ENCODE measurements around the gene CEP295NL. TPM values are rescaled to one million over a fixed set of nuclear protein-coding genes. Genes with fewer than 3 reads are reported as not detected.
A peak's percentile ranks its signal among the peaks of the same experiment; 100 is the strongest.
"Not testable (repeated sequence)": the region's sequence is repeated elsewhere in the genome, so short reads cannot be mapped to it uniquely, and the experiment has no call there.

Gene CEP295NL
- total RNA-seq, 2 experiments from 2014 or later, result 0.29 TPM; not detected in 1

DNA sequence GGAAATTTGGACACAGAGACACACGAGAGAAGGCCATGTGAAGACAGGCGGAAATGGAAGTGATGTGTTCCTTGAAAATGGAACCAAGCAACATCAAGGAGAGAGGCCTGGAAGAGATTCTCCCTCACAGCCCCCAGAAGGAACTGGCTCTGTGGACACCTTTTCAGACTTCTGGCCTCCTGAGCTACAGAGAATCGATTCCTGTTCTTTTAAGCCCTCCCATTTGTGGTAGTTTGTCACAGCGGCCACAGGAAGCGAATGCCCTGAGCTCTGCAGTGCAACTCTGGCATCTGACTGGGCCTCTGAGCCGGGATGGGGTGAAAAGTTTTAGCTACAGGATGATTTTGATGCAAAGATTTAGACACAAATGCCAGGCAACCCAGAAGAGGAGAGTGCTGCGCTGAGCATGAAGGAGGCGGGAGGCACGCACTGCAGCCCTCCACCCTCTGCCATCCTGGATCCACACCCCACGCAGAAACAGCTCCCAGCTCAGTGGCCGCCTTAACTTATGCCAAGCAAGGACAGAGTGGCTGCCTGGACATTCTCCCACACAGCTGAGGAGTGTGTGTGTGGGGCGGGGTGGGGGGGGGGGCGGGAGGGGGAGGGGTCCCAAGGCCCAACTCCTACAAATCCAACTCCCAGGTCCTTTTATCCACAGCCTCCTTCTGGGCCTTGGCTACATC is 20.0 kb upstream of the CEP295NL start:
- DNase-seq (no peak), ATAC-seq (no peak)
- Mint-ChIP-seq H3K9me3 (ENCODE audit: low read depth) (no peaks in the 10 kb centered on the region), H3K27me3 (peaks cover 37% of the 10 kb centered on the region), H3K4me1 (peaks cover 18% of the 10 kb centered on the region), H3K4me3 (peak overlapping the region; percentile 59), H3K27ac (peak overlapping the region; percentile 22), H3K36me3 (no peaks in the 10 kb centered on the region)
- CTCF ChIA-PET, result interaction anchor here (0.8 to 2.2 kb wide), 3 partner anchors 21 to 56 kb away, joined by 3 to 6 read pairs (median 3); no protein-coding TSS in a partner anchor

DNA sequence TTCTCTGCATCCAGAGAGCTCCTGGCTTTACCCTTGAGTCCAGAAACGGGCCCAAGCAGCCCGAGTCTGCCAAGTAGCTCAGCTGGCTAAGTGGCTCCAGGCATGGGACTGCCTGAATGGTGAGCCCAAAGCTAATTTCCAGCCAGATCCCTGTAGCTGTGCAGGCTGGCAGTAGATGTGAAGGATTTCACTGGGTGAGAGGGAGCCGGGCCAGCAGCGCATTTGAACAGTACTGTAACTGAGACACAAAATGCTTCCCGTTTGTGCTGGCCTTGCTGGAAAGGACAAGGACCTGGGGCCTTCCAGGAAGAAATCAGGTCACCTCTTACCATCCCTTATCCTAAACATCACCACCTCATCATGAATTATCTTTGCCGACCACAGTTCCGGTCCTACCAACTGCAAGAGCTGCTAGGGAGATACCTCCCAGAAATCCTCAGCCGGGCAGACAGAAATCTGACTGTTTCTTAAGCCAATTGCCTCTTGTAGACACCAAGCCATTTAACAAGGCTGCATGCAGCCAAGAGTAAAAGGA is 18.5 kb upstream of the CEP295NL start:
- Mint-ChIP-seq H3K27ac (no peak overlapping the region), H3K4me1 (peaks cover 18% of the 10 kb centered on the region), H3K36me3 (no peaks in the 10 kb centered on the region), H3K27me3 (peaks cover 26% of the 10 kb centered on the region), H3K4me3 (no peak overlapping the region), H3K9me3 (ENCODE audit: low read depth) (no peaks in the 10 kb centered on the region)
- DNase-seq (no peak), ATAC-seq (no peak)
- CTCF ChIA-PET, result no interaction called here

DNA sequence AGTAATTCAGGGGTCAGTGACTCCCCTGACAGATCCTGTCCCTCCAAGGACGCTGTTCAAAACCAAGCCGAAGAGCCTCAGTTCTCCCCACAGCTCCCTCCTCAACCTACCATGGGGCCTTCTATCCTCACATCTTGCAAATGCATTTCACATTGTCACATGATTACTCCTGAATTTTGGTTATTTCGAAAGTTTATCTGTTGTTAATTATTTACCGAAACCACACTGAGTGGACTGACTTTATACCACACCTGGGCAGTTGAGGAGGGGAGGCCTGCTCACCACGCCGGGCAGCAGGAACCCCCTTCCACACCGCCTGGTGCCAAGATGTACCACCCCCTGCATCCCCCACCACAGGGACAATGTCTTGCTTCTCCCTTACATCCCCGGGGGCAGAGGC is 17.5 kb upstream of the CEP295NL start:
- H3K27ac Mint-ChIP-seq, result no peak overlapping the region
- peaks cover 18% of the 10 kb centered on the region for H3K4me1 Mint-ChIP-seq
- peaks cover 17% of the 10 kb centered on the region for H3K27me3 Mint-ChIP-seq
- CTCF ChIA-PET, result no interaction called here
- no peaks in the 10 kb centered on the region for H3K9me3 Mint-ChIP-seq (ENCODE audit: low read depth)
- no peak overlapping the region for H3K4me3 Mint-ChIP-seq
- H3K36me3 Mint-ChIP-seq, result no peaks in the 10 kb centered on the region
- DNase-seq (no peak), ATAC-seq (no peak)

DNA sequence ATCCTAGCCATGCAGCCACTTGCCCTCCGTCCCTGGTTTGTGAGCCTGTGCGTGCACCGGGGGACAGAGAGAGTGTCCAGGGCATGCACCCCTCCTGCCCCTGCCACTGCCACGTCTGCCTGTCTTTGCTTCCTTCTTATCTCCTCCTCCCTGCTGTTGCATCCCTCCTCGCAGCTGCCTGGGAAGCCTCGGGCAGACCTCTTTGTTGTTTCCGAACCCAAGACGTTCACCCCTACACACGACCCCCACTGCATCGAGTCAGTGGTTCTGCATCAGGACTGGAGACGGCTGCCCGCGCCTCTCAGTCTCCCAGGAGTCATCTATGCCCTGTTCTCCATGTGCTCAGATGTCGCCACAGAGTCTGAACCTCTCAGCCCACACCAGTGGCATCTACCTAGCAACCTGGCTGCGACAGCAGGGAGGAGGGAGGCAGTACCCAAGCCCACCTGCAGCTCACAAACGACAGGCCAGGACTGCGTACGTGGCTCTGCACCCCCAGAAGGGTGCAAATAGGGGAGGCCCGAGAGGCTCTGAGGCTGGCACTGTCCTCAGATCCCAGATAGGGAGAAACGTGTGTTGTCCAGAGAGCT is 17.0 kb upstream of the CEP295NL start:
- peaks cover 17% of the 10 kb centered on the region for H3K27me3 Mint-ChIP-seq
- H3K9me3 Mint-ChIP-seq (ENCODE audit: low read depth), result no peaks in the 10 kb centered on the region
- DNase-seq, result no peak
- H3K27ac Mint-ChIP-seq, result no peak overlapping the region
- peaks cover 18% of the 10 kb centered on the region for H3K4me1 Mint-ChIP-seq
- CTCF ChIA-PET, result no interaction called here
- ATAC-seq, result no peak
- no peak overlapping the region for H3K4me3 Mint-ChIP-seq
- no peaks in the 10 kb centered on the region for H3K36me3 Mint-ChIP-seq

DNA sequence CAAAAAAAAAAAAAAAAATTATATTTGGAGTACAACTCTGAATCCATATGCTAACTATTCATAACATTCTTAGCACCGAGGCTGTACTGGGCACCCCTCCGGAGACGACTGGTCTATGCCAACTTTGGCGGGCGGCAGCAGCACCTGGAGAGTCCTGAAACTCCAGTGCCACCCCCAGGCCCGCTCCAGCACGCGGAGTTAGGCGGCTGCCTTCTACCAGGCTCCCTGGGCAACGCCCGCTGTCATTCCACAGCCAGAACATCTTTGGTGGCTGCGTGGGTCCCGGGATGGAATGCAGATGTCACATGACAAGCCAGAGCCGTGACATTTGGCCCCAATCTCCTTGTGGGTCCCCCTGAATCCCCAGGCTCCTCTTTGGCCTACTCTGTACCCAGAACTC is 16.0 kb upstream of the CEP295NL start:
- Mint-ChIP-seq H3K9me3 (ENCODE audit: low read depth) (no peaks in the 10 kb centered on the region), H3K27ac (no peak overlapping the region), H3K36me3 (no peaks in the 10 kb centered on the region), H3K4me3 (no peak overlapping the region), H3K4me1 (peaks cover 13% of the 10 kb centered on the region), H3K27me3 (peaks cover 13% of the 10 kb centered on the region)
- DNase-seq (no peak), ATAC-seq (no peak)
- CTCF ChIA-PET, result no interaction called here

DNA sequence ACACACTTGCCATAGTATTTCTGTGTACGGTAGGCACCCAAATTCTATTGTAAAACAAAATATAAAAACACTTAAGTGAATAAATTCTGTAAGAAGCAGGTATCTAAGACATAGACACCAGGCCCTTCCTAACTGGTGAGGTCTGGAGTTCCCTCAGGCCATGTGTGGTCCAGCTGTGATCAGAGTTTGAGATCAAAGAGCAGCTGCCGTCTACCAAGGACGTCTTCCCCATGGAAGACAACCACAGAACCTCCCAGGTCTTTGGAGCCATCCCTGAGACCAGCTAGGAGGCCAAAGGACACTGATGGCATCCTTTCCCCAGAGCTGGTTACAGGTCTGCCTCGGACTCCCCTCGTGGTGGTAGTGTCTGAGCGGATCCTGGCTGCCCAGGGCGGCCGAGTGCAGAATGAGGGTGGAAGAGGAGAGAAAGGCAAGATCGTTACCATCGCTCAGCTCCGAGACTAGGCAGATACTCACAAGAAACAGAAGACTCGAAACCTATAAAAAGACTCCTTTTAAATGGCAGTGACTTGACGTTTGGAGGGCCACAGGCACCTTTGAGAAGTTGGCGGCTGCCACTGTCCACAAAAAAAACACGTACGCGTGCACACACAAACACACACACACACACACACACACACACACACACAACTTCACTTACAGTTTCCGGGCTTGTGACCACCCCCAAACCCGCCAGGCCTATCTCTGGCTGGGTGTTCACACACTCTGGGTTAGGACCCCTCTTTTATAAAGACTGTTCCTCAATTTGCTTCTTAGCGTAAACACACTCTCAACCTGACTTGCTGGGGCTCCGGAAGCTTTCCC is 14.7 kb upstream of the CEP295NL start:
- Mint-ChIP-seq H3K27me3 (peaks cover 5% of the 10 kb centered on the region), H3K4me3 (no peak overlapping the region), H3K4me1 (peaks cover 1% of the 10 kb centered on the region), H3K9me3 (ENCODE audit: low read depth) (no peaks in the 10 kb centered on the region), H3K27ac (no peak overlapping the region), H3K36me3 (no peaks in the 10 kb centered on the region)
- DNase-seq (no peak), ATAC-seq (no peak)
- CTCF ChIA-PET, result interaction anchor here (1.0 to 3.6 kb wide), 2 partner anchors 11 to 52 kb away, joined by 3 to 13 read pairs; no protein-coding TSS in a partner anchor

DNA sequence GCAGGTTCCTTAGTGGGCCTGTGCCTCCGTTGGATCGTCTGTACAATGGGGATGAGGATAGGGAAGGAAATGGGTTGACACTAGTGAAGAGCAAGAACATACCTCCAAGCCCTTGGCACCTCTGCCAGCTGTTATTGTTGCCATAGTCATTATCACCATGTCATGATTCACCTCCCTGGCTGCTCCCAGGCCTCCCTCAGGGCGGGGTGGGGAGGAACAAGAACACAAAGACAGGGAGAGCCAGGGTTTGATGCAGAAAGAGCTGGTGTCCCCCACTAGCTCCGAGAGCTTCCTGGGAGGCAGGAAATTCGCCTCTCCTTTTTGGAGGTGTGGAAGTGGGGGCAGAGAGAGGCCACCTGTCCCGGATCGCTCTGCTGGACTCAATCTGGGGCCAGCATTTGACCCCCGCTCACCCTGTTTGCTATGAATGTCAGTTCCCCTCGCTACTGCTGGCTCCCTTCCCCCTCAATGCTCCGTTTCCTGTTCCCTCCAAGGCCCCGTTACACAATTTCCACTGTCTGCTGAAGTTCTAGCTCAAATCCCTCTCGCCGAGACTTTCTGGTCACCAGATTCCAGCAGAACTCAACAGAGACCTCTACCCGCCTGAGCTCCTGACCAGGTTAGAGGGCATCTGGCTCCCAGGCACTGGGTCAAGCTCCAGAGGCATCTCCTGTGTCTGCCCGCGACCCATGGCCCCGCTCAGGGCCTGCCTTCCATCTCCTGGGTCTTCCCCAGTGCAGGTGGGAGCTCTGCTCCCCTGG is 13.1 kb upstream of the CEP295NL start:
- no peaks in the 10 kb centered on the region for H3K4me1 Mint-ChIP-seq
- no peak for ATAC-seq
- peak overlapping the region; percentile 12 for H3K27ac Mint-ChIP-seq
- DNase-seq, result no peak
- no peak overlapping the region for H3K4me3 Mint-ChIP-seq
- H3K36me3 Mint-ChIP-seq, result no peaks in the 10 kb centered on the region
- CTCF ChIA-PET, result interaction anchor here (3.6 kb wide), 1 partner anchor 50 kb away, joined by 13 read pairs; no protein-coding TSS in a partner anchor
- no peaks in the 10 kb centered on the region for H3K9me3 Mint-ChIP-seq (ENCODE audit: low read depth)
- peaks cover 5% of the 10 kb centered on the region for H3K27me3 Mint-ChIP-seq

DNA sequence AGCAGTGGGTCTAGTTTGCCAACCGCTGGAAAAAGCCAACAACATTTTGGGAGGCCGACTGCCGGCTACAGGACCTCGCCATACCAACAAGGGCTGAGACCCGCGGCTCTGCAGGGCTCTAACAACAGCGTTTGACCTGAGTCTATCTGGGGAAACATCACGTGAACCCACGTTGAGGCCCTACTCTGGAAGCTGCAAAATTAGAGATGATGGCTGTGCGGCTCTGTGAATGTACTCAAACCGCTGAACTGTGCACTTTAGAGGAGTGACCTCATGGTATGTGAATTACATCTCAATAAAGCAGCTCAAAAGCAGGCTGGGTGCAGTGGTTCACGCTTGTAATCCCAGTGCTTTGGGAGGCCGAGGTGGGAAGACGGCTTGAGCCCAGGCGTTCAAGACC is 10.1 kb upstream of the CEP295NL start:
- Mint-ChIP-seq H3K4me3 (no peak overlapping the region), H3K4me1 (no peaks in the 10 kb centered on the region), H3K9me3 (ENCODE audit: low read depth) (no peaks in the 10 kb centered on the region), H3K27ac (no peak overlapping the region), H3K36me3 (no peaks in the 10 kb centered on the region), H3K27me3 (no peaks in the 10 kb centered on the region)
- no peak for ATAC-seq
- no peak for DNase-seq
- CTCF ChIA-PET, result no interaction called here

DNA sequence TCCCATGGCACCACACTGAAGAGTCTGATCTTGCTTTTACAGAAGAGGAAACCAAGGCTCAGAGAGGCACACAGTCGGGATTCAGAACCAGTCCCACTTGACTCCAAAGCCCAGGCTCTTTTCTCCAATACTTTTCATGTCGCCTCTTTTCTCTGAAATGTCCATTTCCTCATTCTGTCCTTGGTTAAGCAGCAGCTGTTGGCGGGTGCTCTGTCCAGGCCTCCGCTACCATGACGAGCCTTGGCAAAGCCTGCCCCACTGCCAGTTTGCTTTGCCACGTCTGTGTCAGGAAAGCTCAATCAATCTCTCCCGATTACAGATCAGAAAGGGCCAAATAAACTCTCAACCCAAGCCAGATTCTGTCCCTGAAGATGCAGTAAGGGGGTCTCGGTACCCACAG is 9.1 kb upstream of the CEP295NL start:
- Mint-ChIP-seq H3K9me3 (ENCODE audit: low read depth) (no peaks in the 10 kb centered on the region), H3K4me1 (no peaks in the 10 kb centered on the region), H3K4me3 (no peak overlapping the region), H3K27ac (no peak overlapping the region), H3K27me3 (no peaks in the 10 kb centered on the region), H3K36me3 (no peaks in the 10 kb centered on the region)
- ATAC-seq (no peak), DNase-seq (no peak)
- CTCF ChIA-PET, result no interaction called here

DNA sequence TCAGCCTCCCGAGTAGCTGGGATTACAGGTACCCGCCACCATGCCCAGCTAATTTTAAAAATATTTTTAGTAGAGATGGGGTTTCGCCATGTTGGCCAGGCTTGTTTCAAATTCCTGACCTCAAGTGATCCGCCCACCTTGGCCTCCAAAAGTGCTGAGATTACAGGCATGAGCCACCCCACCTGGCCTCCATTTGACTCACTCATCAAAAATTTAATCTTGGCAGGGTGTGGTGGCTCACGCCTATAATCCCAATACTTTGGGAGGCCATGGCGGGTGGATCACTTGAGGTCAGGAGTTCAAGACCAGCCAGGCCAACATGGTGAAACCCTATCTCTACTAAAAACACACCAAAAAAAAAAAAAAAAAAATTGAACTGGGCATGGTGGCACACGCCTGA is 8.5 kb upstream of the CEP295NL start:
- CTCF ChIA-PET, ATAC-seq: not testable (repeated sequence)

DNA sequence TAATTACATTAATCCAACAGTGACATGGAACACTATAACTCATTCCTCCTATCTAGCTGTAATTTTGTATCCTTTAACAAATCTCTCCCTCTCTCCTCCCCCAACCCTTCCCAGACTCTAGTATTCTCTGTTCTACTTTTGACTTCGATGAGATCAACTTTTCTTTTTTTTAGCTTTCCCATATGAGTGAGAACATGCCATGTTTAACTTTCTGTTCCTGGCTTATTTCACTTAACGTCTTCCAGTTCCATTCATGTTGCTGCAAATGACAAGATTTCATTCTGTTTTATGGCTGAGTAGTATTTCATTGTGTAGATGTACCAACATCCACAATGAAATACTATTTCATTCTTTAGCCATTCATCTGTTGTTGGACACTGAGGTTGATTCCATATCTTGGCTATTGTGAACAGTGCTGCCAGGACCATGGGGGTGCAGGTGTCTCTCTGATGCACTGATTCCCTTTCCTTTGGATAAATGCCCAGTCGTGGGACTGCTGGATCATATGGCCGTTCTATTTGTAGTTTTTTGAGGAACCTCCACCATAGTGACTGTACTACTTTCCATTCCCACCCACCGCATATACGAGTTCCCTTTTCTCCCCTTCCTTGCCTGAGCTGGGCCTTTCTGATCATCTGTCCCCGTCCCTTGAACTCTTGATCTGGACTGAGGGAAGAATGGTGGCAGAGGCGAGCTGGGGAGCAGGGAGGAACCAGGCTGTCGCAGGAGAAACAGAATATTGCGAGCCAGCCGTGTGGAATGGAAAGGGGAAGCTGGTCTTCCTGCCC is 7.7 kb upstream of the CEP295NL start:
- no peak overlapping the region for H3K4me3 Mint-ChIP-seq
- no peaks in the 10 kb centered on the region for H3K4me1 Mint-ChIP-seq
- no peaks in the 10 kb centered on the region for H3K36me3 Mint-ChIP-seq
- DNase-seq (no peak), ATAC-seq (no peak)
- no peak overlapping the region for H3K27ac Mint-ChIP-seq
- no peaks in the 10 kb centered on the region for H3K9me3 Mint-ChIP-seq (ENCODE audit: low read depth)
- CTCF ChIA-PET, result no interaction called here
- no peaks in the 10 kb centered on the region for H3K27me3 Mint-ChIP-seq

More for the DNA sequence above, 8.5 kb upstream of the CEP295NL start:
- DNase-seq; H3K27me3 Mint-ChIP-seq; H3K4me1 Mint-ChIP-seq; H3K27ac Mint-ChIP-seq; H3K4me3 Mint-ChIP-seq; H3K9me3 Mint-ChIP-seq (ENCODE audit: low read depth); H3K36me3 Mint-ChIP-seq: not testable (repeated sequence)

DNA sequence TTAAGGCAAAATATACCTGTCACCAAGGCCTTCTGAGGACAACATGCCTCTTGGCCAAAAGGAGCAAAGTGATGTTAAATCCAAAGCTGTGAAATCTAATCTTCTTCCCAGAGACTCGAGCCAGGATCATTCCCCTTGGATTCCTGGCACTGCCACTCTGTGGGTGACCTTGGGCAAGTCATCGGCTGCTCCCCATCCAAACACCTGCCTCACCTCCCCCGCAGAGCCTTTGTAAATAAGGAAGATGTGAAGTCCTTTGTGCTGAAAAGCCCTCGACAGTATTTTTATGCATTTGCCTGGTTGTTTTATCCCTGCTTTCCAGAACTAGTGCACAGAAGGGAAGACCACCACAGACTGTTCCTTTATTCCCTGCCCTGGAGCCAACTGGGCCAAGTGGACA is 5.4 kb upstream of the CEP295NL start:
- H3K4me1 Mint-ChIP-seq, result peaks cover 5% of the 10 kb centered on the region
- H3K36me3 Mint-ChIP-seq, result no peaks in the 10 kb centered on the region
- no peak overlapping the region for H3K4me3 Mint-ChIP-seq
- CTCF ChIA-PET, result no interaction called here
- no peaks in the 10 kb centered on the region for H3K27me3 Mint-ChIP-seq
- no peak overlapping the region for H3K27ac Mint-ChIP-seq
- no peaks in the 10 kb centered on the region for H3K9me3 Mint-ChIP-seq (ENCODE audit: low read depth)
- no peak for ATAC-seq
- no peak for DNase-seq
